Inferior parietal cortex (tissue), 1 donor: Measurements from ENCODE around the gene MYO1G.

Experiments used
- DNase-seq: peaks from one replicate; pipeline ENCODE4 v3.0.0-alpha.2; 2016; ENCODE audit errors: extremely low spot score

MYO1G gene

GRCh38 chr7:44981035-44981706 is 2.4 kb upstream of the MYO1G start:
- DNase-seq, result no peak

GRCh38 chr7:44980393-44981034 is 1.7 kb upstream of the MYO1G start:
- no peak for DNase-seq

GRCh38 chr7:44979481-44980392 is 922 bp upstream of the MYO1G start:
- no peak for DNase-seq

GRCh38 chr7:44977959-44978335 is 868 bp downstream of the MYO1G start:
- DNase-seq, result no peak

- no peak for DNase-seq
These were observed 1.4 kb downstream of the MYO1G start for GRCh38 chr7:44977304-44977958.

GRCh38 chr7:44976746-44977196 is 2.0 kb downstream of the MYO1G start:
- DNase-seq, result no peak

GRCh38 chr7:44976040-44976745 is 2.6 kb downstream of the MYO1G start:
- no peak for DNase-seq

- no peak for DNase-seq
These were observed 3.3 kb downstream of the MYO1G start for GRCh38 chr7:44975331-44976039.

- DNase-seq, result no peak
These were observed 4.3 kb downstream of the MYO1G start for GRCh38 chr7:44974549-44974948.

- DNase-seq, result no peak
These were observed 5.0 kb downstream of the MYO1G start for GRCh38 chr7:44973610-44974401.

GRCh38 chr7:44972562-44972961 is 6.3 kb downstream of the MYO1G start:
- no peak for DNase-seq

- DNase-seq, result no peak
These were observed 6.8 kb downstream of the MYO1G start for GRCh38 chr7:44971902-44972441.

- DNase-seq, result no peak
These were observed 7.5 kb downstream of the MYO1G start for GRCh38 chr7:44971188-44971901.

- DNase-seq, result no peak
These were observed 8.2 kb downstream of the MYO1G start for GRCh38 chr7:44970523-44971051.

GRCh38 chr7:44969701-44970522 is 8.9 kb downstream of the MYO1G start:
- DNase-seq, result no peak

- no peak for DNase-seq
These were observed 9.6 kb downstream of the MYO1G start for GRCh38 chr7:44969049-44969700.
